CD4-positive, alpha-beta T cell treated with Interleukin-4 for 4 hours (primary cell): Measurements from ENCODE around the gene PNRC1.
"Not testable (repeated sequence)": the region's sequence is repeated elsewhere in the genome, so short reads cannot be mapped to it uniquely, and the experiment has no call there.

Experiments used
- DNase-seq: peaks from one replicate; pipeline ENCODE4 v3.0.0-alpha.2; 2020

Gene PNRC1

GRCh38 chr6:89080281-89081128, at the start of gene PNRC1:
PNRC1 (plus strand) TSS chr6:89080751; CDS start chr6:89080895, 144 bp downstream.
- peak; percentile 100 for DNase-seq

DNA sequence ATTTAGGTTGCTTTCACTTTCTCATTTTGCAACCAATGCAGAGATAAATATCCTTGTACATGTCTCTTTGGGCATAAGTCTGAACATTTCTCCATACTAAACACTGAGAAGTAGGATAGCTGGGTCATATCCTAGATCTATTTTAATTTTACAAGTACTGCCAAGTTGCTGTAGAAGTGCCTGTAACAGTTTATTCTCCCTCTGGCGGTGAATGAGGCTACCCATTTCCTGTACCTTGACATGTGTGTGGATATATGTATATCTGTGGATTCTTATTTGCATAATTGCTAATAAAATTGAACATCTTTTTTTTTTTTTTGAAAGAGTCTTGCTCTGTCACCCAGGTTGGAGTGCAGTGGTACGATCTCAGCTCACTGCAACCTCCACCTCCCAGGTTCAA, 48.0 kb upstream of the PNRC1 start:
- DNase-seq, result no peak

GRCh38 chr6:89033461-89033860, 47.1 kb upstream of the PNRC1 start:
- DNase-seq, result no peak

GRCh38 chr6:89034116-89034515, 46.4 kb upstream of the PNRC1 start:
- DNase-seq, result not testable (repeated sequence)

GRCh38 chr6:89034586-89035251, 45.8 kb upstream of the PNRC1 start:
- DNase-seq, result peak; percentile 13

DNA sequence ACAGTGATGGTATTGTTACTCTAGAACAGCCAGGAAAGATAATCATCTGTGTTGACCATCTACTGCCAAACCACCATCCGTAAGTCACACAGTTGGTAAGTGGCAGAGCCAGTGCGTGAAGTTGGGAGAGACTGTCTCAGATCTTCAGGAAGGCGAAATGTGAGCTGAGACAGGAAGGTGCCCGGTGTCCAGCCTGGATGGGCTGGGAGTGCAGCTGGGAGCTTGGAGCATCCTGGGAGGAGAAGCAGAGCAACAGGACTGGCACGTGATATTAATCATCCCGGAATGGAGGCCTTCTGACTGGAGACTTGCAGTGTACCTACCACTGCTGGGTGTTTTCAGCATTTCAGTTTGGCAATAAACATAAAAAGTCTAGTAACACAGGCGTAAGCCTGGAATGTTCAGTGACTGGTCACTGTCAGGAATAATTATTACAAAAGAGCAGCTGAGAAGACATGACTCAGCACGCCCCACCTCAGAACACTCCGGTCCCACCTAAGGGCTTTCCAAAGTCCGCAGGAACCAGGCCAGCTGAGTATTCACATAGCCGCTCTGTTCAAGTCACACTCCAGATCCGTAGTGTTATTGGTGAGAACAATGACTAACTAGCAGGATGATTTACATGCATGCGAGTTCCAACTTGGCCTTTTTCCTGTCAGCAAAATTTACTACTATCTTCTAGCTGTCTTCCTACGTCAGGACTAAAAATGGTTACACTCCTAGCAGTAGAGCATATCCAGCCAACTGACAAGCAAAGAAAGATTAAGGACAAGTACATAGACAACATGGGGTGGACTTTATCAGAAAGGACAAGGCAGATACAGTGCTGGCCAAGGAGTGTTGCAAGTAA, 45.1 kb upstream of the PNRC1 start:
- DNase-seq, result no peak

GRCh38 chr6:89037141-89037900, 43.2 kb upstream of the PNRC1 start:
- DNase-seq, result no peak

- not testable (repeated sequence) for DNase-seq
Observed at GRCh38 chr6:89037901-89038293, 42.7 kb upstream of the PNRC1 start.

- DNase-seq, result no peak
Observed at GRCh38 chr6:89042664-89043063, 37.9 kb upstream of the PNRC1 start.

DNA sequence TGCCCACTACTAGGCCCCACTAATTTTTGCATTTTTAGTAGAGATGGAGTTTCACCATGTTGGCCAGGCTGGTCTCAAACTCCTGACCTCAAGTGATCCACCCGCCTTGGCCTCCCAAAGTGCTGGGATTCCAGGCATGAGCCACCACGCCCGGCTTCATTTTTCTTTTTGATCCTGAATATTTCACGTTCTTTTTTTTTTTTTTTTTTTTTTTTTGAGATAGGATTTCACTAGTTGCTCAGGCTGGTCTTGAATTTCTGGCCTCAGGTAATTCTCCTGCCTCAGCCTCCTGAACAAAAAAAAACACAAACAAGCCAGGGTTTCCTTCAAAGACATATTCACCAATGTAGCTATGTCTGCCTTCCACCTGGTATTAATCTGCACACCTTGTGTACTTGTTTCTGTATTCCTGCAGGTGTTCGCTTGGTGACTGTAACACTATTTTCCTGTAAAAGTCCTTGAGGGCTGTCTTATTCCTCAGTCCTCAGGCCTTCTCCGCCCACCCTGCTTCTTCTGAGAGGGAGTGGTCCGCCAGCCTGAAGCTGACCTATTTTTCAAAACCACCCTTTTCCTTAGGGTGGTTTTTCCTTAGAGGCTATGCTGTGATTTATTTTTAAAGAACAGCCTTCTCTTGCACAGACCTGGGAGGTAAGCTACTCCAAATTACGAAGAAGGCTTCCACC, 36.1 kb upstream of the PNRC1 start:
- no peak for DNase-seq

DNA sequence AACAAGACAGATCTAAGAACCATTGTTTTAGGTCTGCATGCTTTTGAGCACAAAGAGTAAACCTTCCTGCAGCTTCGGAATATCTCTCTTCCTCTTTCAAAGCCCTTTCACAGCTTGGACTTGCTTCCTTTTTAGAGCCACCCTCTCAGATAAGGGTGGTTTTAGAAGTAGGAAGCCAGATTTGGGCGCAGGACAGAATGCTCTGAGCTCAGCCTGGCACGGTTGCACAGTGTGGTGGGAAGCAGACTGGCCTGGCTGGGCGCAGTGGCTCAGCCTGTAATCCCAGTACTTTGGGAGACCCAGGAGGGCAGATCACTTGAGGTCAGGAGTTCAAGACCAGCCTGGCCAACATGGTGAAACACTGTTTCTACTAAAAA, 35.6 kb upstream of the PNRC1 start:
- no peak for DNase-seq

DNA sequence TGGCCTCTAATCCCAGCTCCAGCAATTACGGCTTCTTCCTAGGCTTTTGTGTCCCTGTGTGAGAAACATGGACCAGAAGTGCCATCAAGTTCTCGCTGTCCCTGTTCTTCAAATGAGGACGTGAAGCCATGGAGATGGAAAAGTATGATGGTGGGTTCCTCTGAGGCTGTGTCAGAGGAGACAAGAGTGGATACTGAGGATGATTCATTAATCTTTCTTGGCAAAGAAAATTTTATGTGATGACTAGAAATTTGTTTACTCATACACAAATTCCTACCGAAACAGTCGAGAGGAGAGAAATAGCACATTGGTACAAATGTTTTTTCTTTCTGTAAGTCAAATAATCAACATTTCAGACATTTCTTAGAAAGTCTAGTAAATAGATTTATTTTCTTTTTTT, 35.0 kb upstream of the PNRC1 start:
- DNase-seq, result no peak

DNA sequence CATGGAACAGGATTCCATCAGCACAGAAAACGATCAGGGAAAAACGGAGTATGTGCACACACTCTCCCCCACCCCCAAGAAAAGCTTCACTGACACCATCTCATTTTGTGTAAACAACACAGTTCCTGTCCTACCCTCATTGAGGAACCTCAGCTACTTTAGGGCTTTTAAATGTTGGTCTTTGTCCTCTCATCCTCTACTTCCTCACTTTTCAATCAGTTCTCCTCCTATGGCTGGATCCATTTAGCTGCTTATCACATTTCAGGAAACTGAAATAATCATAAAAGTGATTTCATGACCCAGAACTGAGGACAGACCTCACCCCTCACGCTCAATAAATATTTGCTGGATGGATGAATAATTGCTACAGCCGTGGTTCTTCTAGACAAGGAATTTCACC, 33.1 kb upstream of the PNRC1 start:
- no peak for DNase-seq

DNA sequence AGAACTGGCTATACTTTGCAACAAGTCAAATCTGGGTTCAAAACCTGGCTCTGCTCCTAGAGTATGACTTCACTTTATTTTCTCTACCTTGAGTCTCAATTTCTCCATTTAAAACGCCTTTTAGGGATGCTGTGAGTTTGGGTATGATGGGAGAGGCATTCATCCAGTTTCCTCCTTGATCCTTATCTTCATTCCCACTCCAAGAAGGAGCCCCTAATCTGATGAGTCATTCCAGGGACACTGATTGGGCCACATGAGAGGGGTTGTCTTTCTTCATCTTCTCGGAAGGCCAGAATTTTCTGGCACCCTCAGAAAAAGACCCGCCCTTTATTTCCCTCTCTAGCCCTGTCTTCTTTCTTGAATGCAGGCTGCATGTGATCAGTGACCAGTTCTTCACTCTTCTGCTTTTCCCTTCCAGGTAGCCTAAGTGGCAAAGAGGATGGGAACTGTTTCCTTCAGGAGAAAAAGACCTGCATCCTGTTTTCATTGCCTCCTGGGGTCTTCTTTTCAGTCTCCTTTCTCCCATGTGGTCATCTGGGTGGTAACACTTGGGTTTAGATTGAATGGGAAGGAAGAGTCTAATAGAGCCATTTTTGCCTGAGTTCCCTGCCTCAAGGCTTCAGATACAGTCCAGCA, 32.1 kb upstream of the PNRC1 start:
- DNase-seq, result no peak

DNA sequence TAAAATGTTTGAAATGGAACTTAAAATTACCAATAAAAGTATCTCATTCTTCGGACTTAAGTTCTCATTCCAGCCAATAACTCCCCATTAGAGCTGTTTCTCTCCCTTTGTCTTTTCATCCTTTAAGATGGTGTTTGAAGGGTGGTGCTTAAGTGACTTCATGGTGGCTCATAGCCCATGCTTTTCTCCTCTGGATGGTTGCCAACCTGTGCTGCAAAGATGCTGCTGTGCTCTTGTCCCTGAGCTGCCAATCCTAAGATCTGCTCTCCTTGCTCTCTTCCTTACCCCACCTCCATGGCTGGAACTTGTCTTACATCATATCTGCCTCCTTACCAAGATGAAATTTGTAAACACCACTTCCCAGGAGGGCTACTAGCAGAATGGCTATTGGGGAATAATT, 31.6 kb upstream of the PNRC1 start:
- DNase-seq, result no peak

GRCh38 chr6:89050155-89050554, 30.4 kb upstream of the PNRC1 start:
- no peak for DNase-seq

DNA sequence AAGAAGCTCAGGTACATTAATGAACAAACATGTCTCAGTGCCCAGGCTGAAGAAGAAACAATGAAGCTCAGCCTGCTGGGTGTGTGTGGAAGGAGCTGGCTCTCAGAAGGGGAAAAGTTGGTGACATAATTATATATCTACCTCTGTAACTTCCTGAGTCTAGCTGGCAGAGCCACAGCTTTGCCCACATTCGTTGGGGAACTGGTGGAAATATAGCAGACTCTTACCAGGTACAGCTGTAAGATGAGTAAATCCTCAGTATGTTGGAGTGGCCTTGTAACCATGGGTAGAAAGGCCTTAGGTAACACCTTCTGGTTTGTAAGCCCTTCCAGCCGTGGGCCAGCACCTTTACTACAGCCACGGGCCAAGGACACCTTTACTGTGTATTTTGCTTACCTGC, 29.9 kb upstream of the PNRC1 start:
- DNase-seq, result no peak

GRCh38 chr6:89051676-89052075, 28.9 kb upstream of the PNRC1 start:
- no peak for DNase-seq

GRCh38 chr6:89054208-89054607, 26.3 kb upstream of the PNRC1 start:
- no peak for DNase-seq

- no peak for DNase-seq
Observed at GRCh38 chr6:89057759-89058158, 22.8 kb upstream of the PNRC1 start.

- DNase-seq, result no peak
Observed at GRCh38 chr6:89058627-89059026, 21.9 kb upstream of the PNRC1 start.

GRCh38 chr6:89059227-89059626, 21.3 kb upstream of the PNRC1 start:
- DNase-seq, result no peak
